HL-60 (cell line): Measurements from ENCODE around the gene DIDO1.

Experiments
- POLR2AphosphoS5 ChIP-seq: IDR thresholded peaks from 2 replicates; pipeline ENCODE4 v1.6.1; 2012; ENCODE audit warnings: low read depth
- SPI1 ChIP-seq: IDR thresholded peaks from 2 replicates; pipeline ENCODE4 v1.6.1; 2012; ENCODE audit warnings: low read depth, mild to moderate bottlenecking, borderline replicate concordance
- TF ChIP-seq, protein P1 (sequence below): IDR thresholded peaks from one replicate; pipeline ENCODE4 v1.5.1; 2011; ENCODE audit warnings: low read length, control low read depth, inconsistent platforms; ENCODE audit not compliant: insufficient read depth
- TF ChIP-seq, protein P2 (sequence below): IDR thresholded peaks from 2 replicates; pipeline ENCODE4 v1.6.1; 2012; ENCODE audit warnings: low read depth; ENCODE audit not compliant: insufficient replicate concordance

DNA sequence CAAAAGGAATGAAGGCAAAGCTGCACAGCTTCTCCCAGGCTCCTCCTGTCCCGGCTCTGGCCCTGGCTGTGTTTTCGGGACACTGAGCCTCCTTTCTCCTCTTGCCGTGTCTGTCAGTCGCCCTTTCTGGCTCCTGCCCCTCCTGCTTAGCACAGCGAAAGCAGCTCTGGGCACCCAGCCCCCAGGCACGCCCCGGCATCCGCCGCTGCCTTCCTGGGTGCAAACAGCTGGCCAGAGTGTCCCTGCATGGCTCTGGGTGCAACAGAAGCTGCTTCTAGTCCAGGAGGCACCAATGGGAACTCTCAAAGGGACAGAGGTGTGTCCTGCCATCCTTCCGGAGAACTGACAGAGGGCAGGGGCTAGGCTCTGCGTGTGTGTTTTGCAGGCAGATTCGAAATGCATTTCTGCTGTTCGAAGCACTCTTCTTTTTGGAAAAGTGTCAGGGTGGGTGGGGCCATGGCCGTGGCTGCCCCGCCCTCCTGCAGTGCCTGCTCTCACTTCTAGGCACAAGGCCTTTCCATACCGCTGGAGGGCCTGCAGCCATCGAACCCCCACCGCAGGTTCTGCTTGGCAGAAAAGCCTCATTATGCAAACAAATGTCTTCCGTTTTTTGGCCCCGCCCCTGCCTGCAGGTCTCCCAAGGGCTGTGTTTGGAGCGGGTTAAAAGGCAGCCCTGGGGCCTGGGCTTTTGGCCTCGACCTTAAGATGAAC, 93.9 kb downstream of the DIDO1 start:
- TF ChIP-seq, protein P1, sequence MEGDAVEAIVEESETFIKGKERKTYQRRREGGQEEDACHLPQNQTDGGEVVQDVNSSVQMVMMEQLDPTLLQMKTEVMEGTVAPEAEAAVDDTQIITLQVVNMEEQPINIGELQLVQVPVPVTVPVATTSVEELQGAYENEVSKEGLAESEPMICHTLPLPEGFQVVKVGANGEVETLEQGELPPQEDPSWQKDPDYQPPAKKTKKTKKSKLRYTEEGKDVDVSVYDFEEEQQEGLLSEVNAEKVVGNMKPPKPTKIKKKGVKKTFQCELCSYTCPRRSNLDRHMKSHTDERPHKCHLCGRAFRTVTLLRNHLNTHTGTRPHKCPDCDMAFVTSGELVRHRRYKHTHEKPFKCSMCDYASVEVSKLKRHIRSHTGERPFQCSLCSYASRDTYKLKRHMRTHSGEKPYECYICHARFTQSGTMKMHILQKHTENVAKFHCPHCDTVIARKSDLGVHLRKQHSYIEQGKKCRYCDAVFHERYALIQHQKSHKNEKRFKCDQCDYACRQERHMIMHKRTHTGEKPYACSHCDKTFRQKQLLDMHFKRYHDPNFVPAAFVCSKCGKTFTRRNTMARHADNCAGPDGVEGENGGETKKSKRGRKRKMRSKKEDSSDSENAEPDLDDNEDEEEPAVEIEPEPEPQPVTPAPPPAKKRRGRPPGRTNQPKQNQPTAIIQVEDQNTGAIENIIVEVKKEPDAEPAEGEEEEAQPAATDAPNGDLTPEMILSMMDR, result no peak
- peak; percentile 18; the same call in 1 of the 2 replicates for TF ChIP-seq POLR2AphosphoS5
- TF ChIP-seq, protein P2, sequence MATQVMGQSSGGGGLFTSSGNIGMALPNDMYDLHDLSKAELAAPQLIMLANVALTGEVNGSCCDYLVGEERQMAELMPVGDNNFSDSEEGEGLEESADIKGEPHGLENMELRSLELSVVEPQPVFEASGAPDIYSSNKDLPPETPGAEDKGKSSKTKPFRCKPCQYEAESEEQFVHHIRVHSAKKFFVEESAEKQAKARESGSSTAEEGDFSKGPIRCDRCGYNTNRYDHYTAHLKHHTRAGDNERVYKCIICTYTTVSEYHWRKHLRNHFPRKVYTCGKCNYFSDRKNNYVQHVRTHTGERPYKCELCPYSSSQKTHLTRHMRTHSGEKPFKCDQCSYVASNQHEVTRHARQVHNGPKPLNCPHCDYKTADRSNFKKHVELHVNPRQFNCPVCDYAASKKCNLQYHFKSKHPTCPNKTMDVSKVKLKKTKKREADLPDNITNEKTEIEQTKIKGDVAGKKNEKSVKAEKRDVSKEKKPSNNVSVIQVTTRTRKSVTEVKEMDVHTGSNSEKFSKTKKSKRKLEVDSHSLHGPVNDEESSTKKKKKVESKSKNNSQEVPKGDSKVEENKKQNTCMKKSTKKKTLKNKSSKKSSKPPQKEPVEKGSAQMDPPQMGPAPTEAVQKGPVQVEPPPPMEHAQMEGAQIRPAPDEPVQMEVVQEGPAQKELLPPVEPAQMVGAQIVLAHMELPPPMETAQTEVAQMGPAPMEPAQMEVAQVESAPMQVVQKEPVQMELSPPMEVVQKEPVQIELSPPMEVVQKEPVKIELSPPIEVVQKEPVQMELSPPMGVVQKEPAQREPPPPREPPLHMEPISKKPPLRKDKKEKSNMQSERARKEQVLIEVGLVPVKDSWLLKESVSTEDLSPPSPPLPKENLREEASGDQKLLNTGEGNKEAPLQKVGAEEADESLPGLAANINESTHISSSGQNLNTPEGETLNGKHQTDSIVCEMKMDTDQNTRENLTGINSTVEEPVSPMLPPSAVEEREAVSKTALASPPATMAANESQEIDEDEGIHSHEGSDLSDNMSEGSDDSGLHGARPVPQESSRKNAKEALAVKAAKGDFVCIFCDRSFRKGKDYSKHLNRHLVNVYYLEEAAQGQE, result no peak
- TF ChIP-seq SPI1, result peak; percentile 81
